HG03342 (cell line): ENCODE results near the gene KRT78.

Experiments used
- ATAC-seq: cut with Tn5 transposase; IDR thresholded peaks from one replicate; pipeline ENCODE4 v1.9.1; 2021; ENCODE audit warnings: mild to moderate bottlenecking, moderate library complexity; ENCODE audit not compliant: unreplicated experiment

The KRT78 gene

GRCh38 chr12:52839436-52840105 lies 9.2 kb downstream of the KRT78 start:
- no peak for ATAC-seq

GRCh38 chr12:52838609-52839435 lies 10.0 kb downstream of the KRT78 start:
- ATAC-seq: no peak

- no peak for ATAC-seq
Measured at GRCh38 chr12:52837781-52838608, 10.8 kb downstream of the KRT78 start.

GRCh38 chr12:52837413-52837741 lies 11.4 kb downstream of the KRT78 start:
- ATAC-seq: no peak

- no peak for ATAC-seq
Measured at GRCh38 chr12:52836491-52837412, 12.0 kb downstream of the KRT78 start.

GRCh38 chr12:52836042-52836466 lies 12.7 kb downstream of the KRT78 start:
- no peak for ATAC-seq

GRCh38 chr12:52835271-52836041 lies 13.3 kb downstream of the KRT78 start:
- no peak for ATAC-seq

- ATAC-seq: no peak
Measured at GRCh38 chr12:52834727-52835001, 14.1 kb downstream of the KRT78 start.

- no peak for ATAC-seq
Measured at GRCh38 chr12:52833922-52834726, 14.7 kb downstream of the KRT78 start, which contains the start of gene KRT79. TSS of gene KRT79 (minus strand) at chr12:52834311. CDS start at chr12:52834260, 51 bp downstream.

GRCh38 chr12:52832985-52833905 lies 15.5 kb downstream of the KRT78 start:
- no peak for ATAC-seq

- no peak for ATAC-seq
Measured at GRCh38 chr12:52832451-52832850, 16.3 kb downstream of the KRT78 start.

GRCh38 chr12:52831251-52831650 lies 17.5 kb downstream of the KRT78 start:
- no peak for ATAC-seq

- ATAC-seq: no peak
Measured at GRCh38 chr12:52829986-52830770, 18.6 kb downstream of the KRT78 start.

- no peak for ATAC-seq
Measured at GRCh38 chr12:52828591-52829021, 20.2 kb downstream of the KRT78 start.

- no peak for ATAC-seq
Measured at GRCh38 chr12:52828156-52828555, 20.6 kb downstream of the KRT78 start.

GRCh38 chr12:52827499-52828090 lies 21.2 kb downstream of the KRT78 start:
- no peak for ATAC-seq
